Measurements from ENCODE around the gene CSNK2B. TPM values are rescaled to one million over a fixed set of nuclear protein-coding genes. Genes with fewer than 3 reads are reported as not detected.
"Not testable (repeated sequence)": the region's sequence is repeated elsewhere in the genome, so short reads cannot be mapped to it uniquely, and the experiment has no call there.

The CSNK2B gene
- total RNA-seq, 1 experiment from 2014 or later: 173 TPM

DNA sequence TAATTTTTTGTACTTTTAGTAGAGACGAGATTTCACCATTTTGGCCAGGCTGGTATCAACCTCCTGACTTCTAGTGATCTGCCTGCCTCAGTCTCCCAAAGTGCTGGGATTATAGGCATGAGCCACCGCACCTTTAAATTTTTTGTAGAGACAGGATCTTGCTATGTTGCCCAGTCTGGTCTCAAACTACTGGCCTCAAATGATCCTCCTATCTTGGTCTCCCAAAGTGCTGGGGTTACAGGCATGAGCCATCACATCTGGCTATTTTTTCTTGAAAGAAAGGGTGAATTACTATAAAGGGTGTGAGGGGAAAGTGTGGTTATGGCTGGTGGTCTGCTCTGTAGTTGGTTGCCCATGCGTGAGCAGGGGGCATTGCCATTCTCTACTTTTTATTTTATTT is 42.3 kb downstream of the CSNK2B start:
- CTCF ChIA-PET: no interaction called here
- intact Hi-C loops (cut with micrococcal nuclease; ENCODE audit: unreplicated experiment): no loop called here
- BruUV-seq (replicated peaks): no TSS peak
- H3K27me3 ChIP-seq (ENCODE audit: insufficient read depth, low read depth): no peaks in the 10 kb centered on the region
- no peak overlapping the region for H3K4me3 ChIP-seq
- H2AFZ ChIP-seq: no peak overlapping the region
- H3K4me1 ChIP-seq (replicated peaks; ENCODE audit: insufficient read depth): peaks cover 6% of the 10 kb centered on the region; the same call in 1 of the 2 replicates
- H3K9me3 ChIP-seq (ENCODE audit: insufficient read depth, low read depth): no peaks in the 10 kb centered on the region
- H3F3A ChIP-seq (ENCODE audit: insufficient read depth, low read depth): no peaks in the 10 kb centered on the region
- no peak for DNase-seq
- no peaks in the 10 kb centered on the region for H3K9me2 ChIP-seq (ENCODE audit: insufficient read depth)
- no peak overlapping the region for H3K27ac ChIP-seq
- POLR2A ChIA-PET (ENCODE audit: unreplicated experiment): no interaction called here
- no peak for TF ChIP-seq EZH2 (IDR thresholded peaks at IDR 0.05; ENCODE audit: low read depth)
- no peaks in the 10 kb centered on the region for H4K20me1 ChIP-seq (ENCODE audit: insufficient read depth)
- H3K36me3 ChIP-seq (ENCODE audit: low read depth): no peaks in the 10 kb centered on the region
- no peaks in the 10 kb centered on the region for H3K79me2 ChIP-seq (ENCODE audit: low read depth)
- H3K4me2 ChIP-seq: no peak overlapping the region

- H3K36me3 ChIP-seq (ENCODE audit: low read depth); H3F3A ChIP-seq (ENCODE audit: insufficient read depth, low read depth); CTCF ChIA-PET; H3K27me3 ChIP-seq (ENCODE audit: insufficient read depth, low read depth); BruUV-seq (replicated peaks); POLR2A ChIA-PET (ENCODE audit: unreplicated experiment); DNase-seq; H2AFZ ChIP-seq; H3K27ac ChIP-seq; H3K4me3 ChIP-seq; intact Hi-C loops (cut with micrococcal nuclease; ENCODE audit: unreplicated experiment); H3K9me3 ChIP-seq (ENCODE audit: insufficient read depth, low read depth); H3K9me2 ChIP-seq (ENCODE audit: insufficient read depth); H3K79me2 ChIP-seq (ENCODE audit: low read depth); H3K4me1 ChIP-seq (replicated peaks; ENCODE audit: insufficient read depth); H4K20me1 ChIP-seq (ENCODE audit: insufficient read depth); H3K4me2 ChIP-seq: not testable (repeated sequence)
These were observed 43.3 kb downstream of the CSNK2B start for GRCh38 chr6:31709157-31709556.

GRCh38 chr6:31710523-31711219 is 44.8 kb downstream of the CSNK2B start:
- CTCF ChIA-PET: interaction anchor here (0.5 kb wide), 1 partner anchor 17 kb away, joined by 3 read pairs; no protein-coding TSS in a partner anchor
- Histone ChIP-seq H3K27ac (no peak overlapping the region), H3K4me2 (no peak overlapping the region), H3K4me1 (replicated peaks; ENCODE audit: insufficient read depth) (no peaks in the 10 kb centered on the region; the same call in 1 of the 2 replicates), H3K36me3 (ENCODE audit: low read depth) (no peaks in the 10 kb centered on the region), H3K27me3 (ENCODE audit: insufficient read depth, low read depth) (no peaks in the 10 kb centered on the region), H4K20me1 (ENCODE audit: insufficient read depth) (no peaks in the 10 kb centered on the region), H3K9me2 (ENCODE audit: insufficient read depth) (no peaks in the 10 kb centered on the region), H3K4me3 (no peak overlapping the region), H3K9me3 (ENCODE audit: insufficient read depth, low read depth) (no peaks in the 10 kb centered on the region), H2AFZ (no peak overlapping the region), H3K79me2 (ENCODE audit: low read depth) (no peaks in the 10 kb centered on the region), H3F3A (ENCODE audit: insufficient read depth, low read depth) (no peaks in the 10 kb centered on the region)
- POLR2A ChIA-PET (ENCODE audit: unreplicated experiment): no interaction called here
- DNase-seq: no peak
- no TSS peak for BruUV-seq (replicated peaks)
- intact Hi-C loops (cut with micrococcal nuclease; ENCODE audit: unreplicated experiment): no loop called here
- TF ChIP-seq CTCF (conservative IDR thresholded peaks at IDR 0.05) (no peak), EZH2 (IDR thresholded peaks at IDR 0.05; ENCODE audit: low read depth) (no peak)

DNA sequence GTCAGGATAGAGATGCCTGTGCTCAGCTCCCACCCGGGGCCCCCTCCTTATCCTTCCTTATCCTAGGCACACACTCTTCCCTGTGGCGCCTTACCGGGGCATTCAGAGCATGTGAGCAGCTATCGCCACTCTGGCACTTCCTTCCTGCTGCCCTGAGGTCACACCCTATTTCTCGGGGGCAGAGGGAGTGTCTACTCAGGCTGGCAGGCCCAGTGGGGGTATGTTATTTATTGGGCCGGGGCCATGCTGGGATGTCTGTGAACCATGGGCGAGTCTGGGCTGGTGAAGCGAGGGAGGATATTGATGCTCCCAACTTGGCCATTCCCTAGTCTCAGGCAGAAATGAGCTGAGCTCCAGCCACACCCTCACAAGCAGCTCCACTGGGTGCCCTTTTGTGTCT is 45.4 kb downstream of the CSNK2B start:
- no peaks in the 10 kb centered on the region for H3K9me3 ChIP-seq (ENCODE audit: insufficient read depth, low read depth)
- DNase-seq: no peak
- intact Hi-C loops (cut with micrococcal nuclease; ENCODE audit: unreplicated experiment): no loop called here
- BruUV-seq (replicated peaks): no TSS peak
- H2AFZ ChIP-seq: no peak overlapping the region
- H3K79me2 ChIP-seq (ENCODE audit: low read depth): no peaks in the 10 kb centered on the region
- no peaks in the 10 kb centered on the region for H4K20me1 ChIP-seq (ENCODE audit: insufficient read depth)
- no peak overlapping the region for H3K4me3 ChIP-seq
- H3F3A ChIP-seq (ENCODE audit: insufficient read depth, low read depth): no peaks in the 10 kb centered on the region
- H3K9me2 ChIP-seq (ENCODE audit: insufficient read depth): no peaks in the 10 kb centered on the region
- ChIA-PET POLR2A (ENCODE audit: unreplicated experiment) (no interaction called here), CTCF (interaction anchor here (0.5 kb wide), 2 partner anchors 17 to 59 kb away, joined by 3 to 15 read pairs; no protein-coding TSS in a partner anchor)
- H3K4me2 ChIP-seq: no peak overlapping the region
- H3K27ac ChIP-seq: no peak overlapping the region
- no peaks in the 10 kb centered on the region; the same call in 1 of the 2 replicates for H3K4me1 ChIP-seq (replicated peaks; ENCODE audit: insufficient read depth)
- H3K27me3 ChIP-seq (ENCODE audit: insufficient read depth, low read depth): no peaks in the 10 kb centered on the region
- H3K36me3 ChIP-seq (ENCODE audit: low read depth): no peaks in the 10 kb centered on the region
- TF ChIP-seq EZH2 (IDR thresholded peaks at IDR 0.05; ENCODE audit: low read depth) (no peak), CTCF (conservative IDR thresholded peaks at IDR 0.05) (no peak)
